Naive thymus-derived CD8-positive, alpha-beta T cell (primary cell): ENCODE measurements around the gene AQP12B. TPM values are rescaled to one million over a fixed set of nuclear protein-coding genes. Genes with fewer than 3 reads are reported as not detected.
A peak's percentile ranks its signal among the peaks of the same experiment; 100 is the strongest.
"Not testable (repeated sequence)": the region's sequence is repeated elsewhere in the genome, so short reads cannot be mapped to it uniquely, and the experiment has no call there.

Experiments
- ATAC-seq, 2 donors: fragments of 150-1000 bp; cut with Tn5 transposase in 1 of 2; sonication (Bioruptor Pico), chemical (Tn5 transposase) in 1 of 2; 1 replicate in 1 of 2; 2 replicates in 1 of 2; pipeline ENCODE4 v1.10.0; 2021; ENCODE audit warnings: mild to moderate bottlenecking in 2 of 2, moderate library complexity in 2 of 2
- POLR2A ChIA-PET: fragments of 350-600 bp; sonication (Branson Sonifier 250); formaldehyde crosslinking; loops from one replicate; lab custom pipeline; 2021; ENCODE audit warnings: antibody characterized with exemption; lab: Charles Lee
- DNase-seq, 10 donors: peaks; one replicate each; pipeline versions ENCODE4 v3.0.0 to v3.0.0-alpha.2; 2020 to 2022
- H3K27ac Mint-ChIP-seq, 10 donors: one replicate each; pipeline ENCODE4 v1.8.0; 2020 to 2022; ENCODE audit warnings: mild to moderate bottlenecking in 10 of 10, mixed read lengths in 10 of 10, moderate library complexity in 4 of 10, inconsistent platforms in 1 of 10
- H3K27me3 Mint-ChIP-seq, 5 donors: one replicate each; pipeline ENCODE4 v1.8.0; 2021 to 2022; ENCODE audit warnings: mixed read lengths in 5 of 5
- H3K36me3 Mint-ChIP-seq, 3 donors: one replicate each; pipeline ENCODE4 v1.8.0; 2020 to 2022; ENCODE audit warnings: mixed read lengths in 3 of 3, mild to moderate bottlenecking in 2 of 3, inconsistent platforms in 1 of 3
- H3K4me1 Mint-ChIP-seq, 4 donors: one replicate each; pipeline ENCODE4 v1.8.0; 2021 to 2022; ENCODE audit warnings: mixed read lengths in 4 of 4
- H3K4me3 Mint-ChIP-seq, 10 donors: one replicate each; pipeline ENCODE4 v1.8.0; 2020 to 2022; ENCODE audit warnings: mild to moderate bottlenecking in 10 of 10, mixed read lengths in 10 of 10, moderate library complexity in 6 of 10, inconsistent platforms in 1 of 10
- H3K9me3 Mint-ChIP-seq, 9 donors: one replicate each; pipeline ENCODE4 v1.8.0; 2020 to 2022; ENCODE audit warnings: mixed read lengths in 9 of 9, mild to moderate bottlenecking in 3 of 9, inconsistent platforms in 1 of 9, moderate library complexity in 1 of 9
- polyA plus RNA-seq, 3 donors: library from polyadenylated mRNA; unstranded; fragments of 300-500 nt; fragmentation: Illumina TruSeq; gene quantifications; one replicate each; pipeline ENCODE4 v1.2.3, GENCODE V29; 2021
- total RNA-seq, 8 experiments: library from RNA in 2 of 8; stranded (reverse) in 2 of 8; gene quantifications; one replicate each; pipeline ENCODE4 v1.2.3 and lab custom pipeline; 2021 to 2026

Gene AQP12B
- total and polyA plus RNA-seq, 5 experiments from 2014 or later, result not detected

DNA sequence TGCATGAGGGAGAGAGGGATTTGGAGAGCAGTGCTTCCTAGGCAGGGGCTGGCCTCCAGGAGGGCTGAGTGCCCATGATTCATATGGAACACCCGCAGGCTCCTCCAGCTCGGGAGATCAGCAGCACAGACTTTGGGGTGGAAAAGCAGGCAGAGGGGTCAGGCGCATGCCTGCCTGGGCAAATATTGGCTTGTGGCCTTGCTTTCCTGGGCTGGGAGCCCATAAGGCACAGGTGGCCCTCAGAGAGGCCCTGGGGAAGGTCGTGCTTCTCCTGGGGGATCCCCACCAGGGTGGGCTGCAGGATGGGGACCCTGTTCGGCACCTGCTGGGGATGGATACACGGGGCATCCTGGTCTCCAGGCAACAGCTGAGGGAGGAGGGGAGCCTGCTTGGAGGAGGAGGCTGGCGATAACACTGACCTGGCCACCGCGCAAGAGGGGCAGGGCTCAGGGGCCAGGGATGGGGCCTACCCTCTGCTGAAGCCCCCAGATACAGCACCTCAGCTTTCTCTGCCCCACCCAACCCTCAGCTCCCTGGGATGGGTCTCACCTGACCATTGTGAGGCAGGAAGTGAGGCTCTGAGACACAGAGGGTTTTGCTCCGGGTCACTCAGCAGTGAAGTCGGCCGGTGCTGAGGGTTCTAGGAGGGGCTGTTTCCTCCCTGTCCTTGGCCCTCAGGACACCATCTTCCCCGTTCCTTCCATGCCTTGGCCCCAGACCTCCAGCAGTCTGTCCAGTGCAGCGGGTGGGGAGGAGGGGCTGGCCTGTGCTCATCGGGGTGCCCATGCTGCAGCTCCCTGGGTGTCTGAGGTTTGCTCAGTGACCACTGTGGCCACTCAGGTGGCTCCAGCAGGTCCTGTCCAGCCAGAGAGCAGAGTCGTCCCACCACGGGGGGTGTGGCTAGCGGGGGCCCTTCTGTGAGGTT is 21.0 kb upstream of the AQP12B start:
- Mint-ChIP-seq H3K27ac (peak overlapping the region in 1 of 10 donors; percentile 48), H3K9me3 (no peaks in the 10 kb centered on the region), H3K4me3 (peak overlapping the region in 3 of 10 donors; percentile 22 to 67 (median 60)), H3K27me3 (peaks cover 1 to 27% (median 8%) of the 10 kb centered on the region in 5 donors), H3K4me1 (peaks cover 13 to 23% (median 15%) of the 10 kb centered on the region in 4 donors), H3K36me3 (no peaks in the 10 kb centered on the region)
- ATAC-seq (no peak), DNase-seq (peak in 1 of 10 donors; percentile 49)
- POLR2A ChIA-PET, result interaction anchor here (0.8 to 1.3 kb wide), 5 partner anchors 55 to 143 kb away, joined by 3 to 5 read pairs (median 3); no protein-coding TSS in a partner anchor

- Mint-ChIP-seq H3K36me3 (no peaks in the 10 kb centered on the region), H3K4me1 (peaks cover 13 to 23% (median 15%) of the 10 kb centered on the region in 4 donors), H3K4me3 (no peak overlapping the region), H3K9me3 (no peaks in the 10 kb centered on the region), H3K27me3 (peaks cover 1 to 27% (median 8%) of the 10 kb centered on the region in 5 donors), H3K27ac (peak overlapping the region in 2 of 10 donors; percentile 53 to 73)
- DNase-seq, result peak in 2 of 10 donors; percentile 4 to 45
- POLR2A ChIA-PET, result interaction anchor here (1.2 kb wide), 1 partner anchor 137 kb away, joined by 3 read pairs; no protein-coding TSS in a partner anchor
- ATAC-seq, result no peak
Measured at GRCh38 chr2:240702640-240703011, 19.9 kb upstream of the AQP12B start.

- DNase-seq, result peak in 2 of 10 donors; percentile 3 to 62
- POLR2A ChIA-PET, result no interaction called here
- no peak for ATAC-seq
Measured at GRCh38 chr2:240701736-240702639, 19.3 kb upstream of the AQP12B start.

GRCh38 chr2:240701091-240701735 is 18.5 kb upstream of the AQP12B start:
- Mint-ChIP-seq H3K4me1 (peaks cover 13 to 23% (median 15%) of the 10 kb centered on the region in 4 donors), H3K27ac (no peak overlapping the region), H3K4me3 (no peak overlapping the region), H3K9me3 (no peaks in the 10 kb centered on the region), H3K36me3 (no peaks in the 10 kb centered on the region), H3K27me3 (peaks cover 1 to 27% (median 8%) of the 10 kb centered on the region in 5 donors)
- DNase-seq, result peak in 2 of 10 donors; percentile 4 to 46
- POLR2A ChIA-PET, result no interaction called here
- ATAC-seq, result no peak

More at GRCh38 chr2:240701736-240702639, 19.3 kb upstream of the AQP12B start:
- Mint-ChIP-seq H3K4me3 (no peak overlapping the region), H3K4me1 (peaks cover 13 to 23% (median 15%) of the 10 kb centered on the region in 4 donors), H3K36me3 (no peaks in the 10 kb centered on the region), H3K27me3 (peaks cover 1 to 27% (median 8%) of the 10 kb centered on the region in 5 donors), H3K9me3 (no peaks in the 10 kb centered on the region), H3K27ac (no peak overlapping the region)

GRCh38 chr2:240700616-240701015 is 17.9 kb upstream of the AQP12B start:
- H3K27ac Mint-ChIP-seq, POLR2A ChIA-PET, H3K4me3 Mint-ChIP-seq, H3K9me3 Mint-ChIP-seq, ATAC-seq, H3K36me3 Mint-ChIP-seq: not testable (repeated sequence)
- H3K27me3 Mint-ChIP-seq, result peaks cover 1 to 25% (median 8%) of the 10 kb centered on the region in 5 donors
- peak in 1 of 10 donors; percentile 35 for DNase-seq
- peaks cover 12 to 21% (median 14%) of the 10 kb centered on the region in 4 donors for H3K4me1 Mint-ChIP-seq

DNA sequence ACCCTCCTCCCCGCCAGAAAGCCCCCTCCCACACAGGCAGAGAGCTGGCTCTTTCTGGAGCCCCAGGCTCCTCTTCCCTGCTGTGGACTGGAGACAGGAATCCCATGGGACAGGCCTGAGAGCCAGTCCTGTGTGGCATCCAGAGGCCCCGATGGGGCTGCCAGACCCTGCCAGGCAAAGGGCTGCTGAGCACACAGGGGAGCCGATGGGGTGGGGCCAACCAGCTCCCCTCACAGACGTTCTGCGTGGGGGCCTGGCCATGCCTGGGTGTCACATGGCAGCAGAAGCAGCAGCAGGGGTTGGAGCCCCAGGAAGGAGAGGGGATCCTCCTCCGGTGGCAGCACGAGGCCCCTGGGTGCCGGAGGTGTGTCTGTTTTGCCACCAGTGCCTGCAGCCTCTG is 17.1 kb upstream of the AQP12B start:
- H3K4me3 Mint-ChIP-seq, H3K36me3 Mint-ChIP-seq, H3K9me3 Mint-ChIP-seq, H3K27ac Mint-ChIP-seq, ATAC-seq, POLR2A ChIA-PET: not testable (repeated sequence)
- H3K27me3 Mint-ChIP-seq, result peaks cover 1 to 17% (median 4%) of the 10 kb centered on the region in 5 donors
- peaks cover 4 to 13% (median 6%) of the 10 kb centered on the region in 4 donors for H3K4me1 Mint-ChIP-seq
- peak in 1 of 10 donors; percentile 14 for DNase-seq

GRCh38 chr2:240698852-240699561 is 16.3 kb upstream of the AQP12B start:
- H3K36me3 Mint-ChIP-seq, H3K9me3 Mint-ChIP-seq, H3K4me1 Mint-ChIP-seq, H3K27ac Mint-ChIP-seq, POLR2A ChIA-PET, ATAC-seq, H3K4me3 Mint-ChIP-seq: not testable (repeated sequence)
- peaks cover 1 to 13% (median 4%) of the 10 kb centered on the region in 5 donors for H3K27me3 Mint-ChIP-seq
- DNase-seq, result peak in 1 of 10 donors; percentile 41

- H3K4me1 Mint-ChIP-seq, H3K36me3 Mint-ChIP-seq: not testable (repeated sequence)
Measured at GRCh38 chr2:240696469-240696868, 13.8 kb upstream of the AQP12B start.

GRCh38 chr2:240695593-240695992 is 12.9 kb upstream of the AQP12B start:
- DNase-seq, H3K36me3 Mint-ChIP-seq, H3K9me3 Mint-ChIP-seq, H3K27ac Mint-ChIP-seq, H3K4me3 Mint-ChIP-seq, ATAC-seq, POLR2A ChIA-PET, H3K4me1 Mint-ChIP-seq, H3K27me3 Mint-ChIP-seq: not testable (repeated sequence)

More at GRCh38 chr2:240696469-240696868, 13.8 kb upstream of the AQP12B start:
- DNase-seq, H3K4me3 Mint-ChIP-seq, H3K27ac Mint-ChIP-seq, POLR2A ChIA-PET, ATAC-seq, H3K27me3 Mint-ChIP-seq, H3K9me3 Mint-ChIP-seq: not testable (repeated sequence)

GRCh38 chr2:240694304-240694703 is 11.6 kb upstream of the AQP12B start:
- H3K9me3 Mint-ChIP-seq, H3K27me3 Mint-ChIP-seq, DNase-seq, ATAC-seq, H3K4me1 Mint-ChIP-seq, H3K4me3 Mint-ChIP-seq, H3K27ac Mint-ChIP-seq, H3K36me3 Mint-ChIP-seq, POLR2A ChIA-PET: not testable (repeated sequence)

DNA sequence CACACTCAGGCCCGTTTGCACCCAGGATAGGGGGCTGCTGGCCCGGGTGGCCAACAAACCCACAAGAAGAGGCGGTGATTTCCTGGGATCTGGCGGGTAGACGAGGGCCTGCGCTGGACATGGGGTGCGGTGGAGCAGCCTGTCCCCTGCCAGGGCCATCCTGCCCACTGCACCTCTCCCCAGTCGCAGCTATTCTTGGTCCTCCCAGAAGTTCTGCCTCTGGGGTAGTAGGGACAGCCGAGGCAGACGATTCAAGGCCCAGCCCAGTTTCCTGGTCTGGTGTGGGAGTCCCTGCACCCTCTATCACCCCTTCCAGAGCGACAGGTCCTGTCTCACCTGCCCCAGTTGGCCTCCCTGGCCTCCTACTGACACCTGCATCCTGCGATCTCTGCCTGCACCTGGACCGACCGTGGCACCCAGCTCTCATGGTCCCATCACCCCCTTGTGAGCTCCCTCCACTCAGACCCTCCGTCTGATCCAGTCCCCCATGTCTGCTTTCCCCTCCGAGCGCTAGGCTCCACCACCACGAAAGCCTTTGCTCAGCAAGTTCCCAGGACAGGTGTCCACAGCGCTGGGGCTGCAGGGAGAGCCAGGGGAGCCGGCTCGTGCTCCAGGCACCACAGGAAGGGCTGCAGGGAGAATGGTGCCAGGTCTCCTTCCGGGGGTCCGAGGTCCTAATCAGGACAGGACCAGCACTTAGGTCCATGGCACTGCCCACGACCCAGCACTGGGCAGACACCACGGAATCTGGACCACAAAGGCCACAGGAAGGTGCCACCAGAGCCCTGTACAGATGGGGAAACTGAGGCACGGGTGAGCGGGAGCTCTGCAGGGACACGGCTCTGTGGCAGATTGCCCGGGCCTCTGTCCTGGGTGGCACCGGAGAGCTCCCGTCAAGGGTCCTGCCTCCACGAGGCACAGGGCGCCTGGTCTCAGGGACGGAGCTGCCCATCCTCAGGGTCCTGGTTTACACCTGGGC is 10.2 kb upstream of the AQP12B start:
- H3K4me3 Mint-ChIP-seq, H3K27me3 Mint-ChIP-seq, H3K4me1 Mint-ChIP-seq, H3K9me3 Mint-ChIP-seq, ATAC-seq, H3K27ac Mint-ChIP-seq, POLR2A ChIA-PET, H3K36me3 Mint-ChIP-seq: not testable (repeated sequence)
- peak in 1 of 10 donors; percentile 30 for DNase-seq
